ENCODE measurements around the gene CBL. TPM values are rescaled to one million over a fixed set of nuclear protein-coding genes. Genes with fewer than 3 reads are reported as not detected.
A peak's percentile ranks its signal among the peaks of the same experiment; 100 is the strongest.
"Not testable (repeated sequence)": the region's sequence is repeated elsewhere in the genome, so short reads cannot be mapped to it uniquely, and the experiment has no call there.

CBL gene
- total RNA-seq, 2 experiments from 2014 or later = 29.3 to 33.2 TPM

GRCh38 chr11:119210050-119210449 is 3.9 kb downstream of the CBL start:
- Mint-ChIP-seq H3K27ac (peak overlapping the region; percentile 33), H3K4me3 (no peak overlapping the region), H3K9me3 (ENCODE audit: low read depth) (no peaks in the 10 kb centered on the region), H3K4me1 (peaks cover 39% of the 10 kb centered on the region), H3K27me3 (no peaks in the 10 kb centered on the region), H3K36me3 (ENCODE audit: low read depth) (peaks cover 7% of the 10 kb centered on the region)
- intact Hi-C loops (cut with DNase I, micrococcal nuclease) = no loop called here
- ChIA-PET POLR2A (interaction anchor here (0.6 kb wide), 2 partner anchors 12 to 138 kb away, joined by 5 to 6 read pairs; no protein-coding TSS in a partner anchor), CTCF (interaction anchor here (0.6 to 4.2 kb wide), 3 partner anchors 13 to 113 kb away, joined by 3 to 13 read pairs (median 5); no protein-coding TSS in a partner anchor)
- DNase-seq (no peak), ATAC-seq (no peak)

- Mint-ChIP-seq H3K4me3 (no peak overlapping the region), H3K27ac (peak overlapping the region; percentile 85), H3K27me3 (no peaks in the 10 kb centered on the region), H3K4me1 (peaks cover 59% of the 10 kb centered on the region), H3K9me3 (ENCODE audit: low read depth) (no peaks in the 10 kb centered on the region), H3K36me3 (ENCODE audit: low read depth) (peaks cover 2% of the 10 kb centered on the region)
- DNase-seq = peak; percentile 45
- ChIA-PET CTCF (interaction anchor here (2.2 kb wide), 1 partner anchor 12 kb away, joined by 11 read pairs; the partner anchor contains the start of gene CBL), POLR2A (no interaction called here)
- peak; percentile 99 for ATAC-seq
- intact Hi-C loops (cut with DNase I, micrococcal nuclease) = loop anchor here (1.0 kb wide), 5 partner anchors 11 to 44 kb away; partner anchors contain the start of gene CBL (in 1 of the 2)
Measured at GRCh38 chr11:119218141-119218878, 12.2 kb downstream of the CBL start.

GRCh38 chr11:119222308-119222707 is 16.2 kb downstream of the CBL start:
- ChIA-PET CTCF (interaction anchor here (0.5 to 1.5 kb wide), 12 partner anchors 10 to 401 kb away, joined by 3 to 6 read pairs (median 4); no protein-coding TSS in a partner anchor), POLR2A (no interaction called here)
- Mint-ChIP-seq H3K4me3 (no peak overlapping the region), H3K9me3 (ENCODE audit: low read depth) (no peaks in the 10 kb centered on the region), H3K36me3 (ENCODE audit: low read depth) (peaks cover 12% of the 10 kb centered on the region), H3K27me3 (no peaks in the 10 kb centered on the region), H3K27ac (peak overlapping the region; percentile 28), H3K4me1 (peaks cover 65% of the 10 kb centered on the region)
- ATAC-seq = no peak
- intact Hi-C loops (cut with DNase I, micrococcal nuclease) = no loop called here
- no peak for DNase-seq

- Mint-ChIP-seq H3K27ac (no peak overlapping the region), H3K4me1 (peaks cover 61% of the 10 kb centered on the region)
Measured at GRCh38 chr11:119222891-119223290, 16.8 kb downstream of the CBL start.

DNA sequence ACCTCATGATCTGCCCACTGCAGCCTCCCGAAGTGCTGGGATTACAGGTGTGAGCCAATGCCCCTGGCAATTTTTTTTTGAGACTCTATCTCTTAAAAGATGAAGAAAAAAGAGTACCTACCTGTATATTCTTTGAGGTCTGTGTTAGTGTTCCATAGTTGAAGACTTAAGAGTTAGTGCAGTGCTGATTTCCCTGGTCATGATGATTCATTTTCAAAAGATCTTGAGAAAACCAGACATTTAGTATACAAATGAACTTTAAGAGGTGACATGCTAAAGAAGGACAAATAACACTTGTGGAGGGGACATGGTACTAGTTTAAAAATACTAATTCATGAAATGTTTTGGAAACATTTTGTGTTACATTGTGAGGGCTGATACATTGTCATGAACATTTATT is 17.7 kb downstream of the CBL start:
- ChIA-PET CTCF (interaction anchor here (0.7 to 2.3 kb wide), 2 partner anchors 18 to 100 kb away, joined by 3 to 8 read pairs; partner anchors contain the start of gene CBL), POLR2A (interaction anchor here (0.7 kb wide), 1 partner anchor 12 kb away, joined by 6 read pairs; no protein-coding TSS in a partner anchor)
- intact Hi-C loops (cut with DNase I, micrococcal nuclease) = no loop called here
- H3K36me3 Mint-ChIP-seq (ENCODE audit: low read depth) = peaks cover 12% of the 10 kb centered on the region
- DNase-seq = no peak
- no peaks in the 10 kb centered on the region for H3K9me3 Mint-ChIP-seq (ENCODE audit: low read depth)
- no peak overlapping the region for H3K4me3 Mint-ChIP-seq
- ATAC-seq = peak; percentile 49
- H3K27me3 Mint-ChIP-seq = no peaks in the 10 kb centered on the region
- peak overlapping the region; percentile 17 for H3K27ac Mint-ChIP-seq
- peaks cover 61% of the 10 kb centered on the region for H3K4me1 Mint-ChIP-seq

More at GRCh38 chr11:119222891-119223290, 16.8 kb downstream of the CBL start:
- ChIA-PET CTCF (interaction anchor here (0.7 to 1.5 kb wide), 3 partner anchors 18 to 101 kb away, joined by 3 to 5 read pairs (median 4); no protein-coding TSS in a partner anchor), POLR2A (no interaction called here)
- ATAC-seq (no peak), DNase-seq (no peak)
- intact Hi-C loops (cut with DNase I, micrococcal nuclease) = no loop called here
- H3K27me3 Mint-ChIP-seq = no peaks in the 10 kb centered on the region
- no peak overlapping the region for H3K4me3 Mint-ChIP-seq
- peaks cover 12% of the 10 kb centered on the region for H3K36me3 Mint-ChIP-seq (ENCODE audit: low read depth)
- no peaks in the 10 kb centered on the region for H3K9me3 Mint-ChIP-seq (ENCODE audit: low read depth)

DNA sequence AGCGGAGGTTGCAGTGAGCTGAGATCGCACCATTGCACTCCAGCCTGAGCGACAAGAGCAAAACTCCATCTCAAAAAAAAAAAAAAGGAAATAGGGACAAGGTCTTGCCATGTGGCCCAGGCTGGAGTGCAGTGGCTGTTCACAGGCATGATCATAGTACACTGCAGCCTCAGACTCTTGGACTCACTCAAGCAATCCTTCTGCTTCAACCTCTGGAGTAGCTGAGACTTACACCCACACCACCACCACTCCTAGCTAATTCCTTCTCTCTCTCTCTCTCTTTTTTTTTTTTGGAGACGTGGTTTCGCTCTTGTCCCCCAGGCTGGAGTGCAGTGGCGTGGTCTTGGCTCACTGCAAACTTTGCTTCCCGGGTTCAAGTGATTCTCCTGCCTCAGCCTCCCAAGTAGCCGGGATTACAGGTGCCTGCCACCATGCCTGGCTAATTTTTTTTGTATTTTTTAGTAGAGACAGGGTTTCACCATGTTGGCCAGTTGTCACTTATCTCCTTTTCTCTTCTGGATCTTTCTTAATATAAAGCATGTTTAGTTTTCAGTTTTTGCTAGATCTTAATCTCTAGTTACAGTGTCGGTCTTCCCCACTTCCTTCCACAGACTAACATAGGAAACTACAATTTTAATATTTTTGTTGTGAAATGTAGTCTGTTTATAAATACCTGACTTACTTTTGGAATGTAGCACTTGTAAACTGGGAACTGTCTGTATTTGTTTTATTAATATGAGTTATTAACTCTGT is 22.6 kb downstream of the CBL start:
- POLR2A ChIA-PET = interaction anchor here (0.6 to 0.7 kb wide), 2 partner anchors 53 to 59 kb away, joined by 4 to 7 read pairs; no protein-coding TSS in a partner anchor
- ATAC-seq; H3K27me3 Mint-ChIP-seq; intact Hi-C loops (cut with DNase I, micrococcal nuclease); H3K9me3 Mint-ChIP-seq (ENCODE audit: low read depth); DNase-seq: not testable (repeated sequence)
- Mint-ChIP-seq H3K27ac (peak overlapping the region; percentile 37), H3K36me3 (ENCODE audit: low read depth) (peaks cover 28% of the 10 kb centered on the region), H3K4me1 (peaks cover 55% of the 10 kb centered on the region), H3K4me3 (peak overlapping the region; percentile 9)
- CTCF ChIA-PET = interaction anchor here (0.6 to 1.2 kb wide), 4 partner anchors 20 to 184 kb away, joined by 3 read pairs; partner anchors contain the start of gene CBL

DNA sequence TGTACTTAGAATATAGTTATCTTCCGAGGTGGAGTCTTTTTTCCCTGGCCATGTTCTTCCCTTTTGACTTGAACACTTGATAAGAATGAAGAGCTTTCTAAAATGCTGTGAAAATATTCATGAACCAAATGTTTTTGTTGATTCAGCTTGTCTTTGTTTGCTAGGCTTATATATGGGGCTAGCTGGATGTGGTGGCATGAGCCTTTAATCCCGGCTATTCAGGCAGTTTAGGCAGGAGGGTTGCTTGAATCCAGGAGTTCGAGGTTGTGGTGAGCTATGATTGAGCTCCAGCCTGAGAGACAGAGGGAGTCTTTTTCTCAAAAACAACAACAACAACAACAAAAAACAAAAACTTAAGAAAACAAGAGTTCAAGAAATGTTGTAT is 23.1 kb downstream of the CBL start:
- H3K27ac Mint-ChIP-seq = peak overlapping the region; percentile 37
- ChIA-PET CTCF (interaction anchor here (0.6 to 1.2 kb wide), 4 partner anchors 19 to 183 kb away, joined by 3 read pairs; partner anchors contain the start of gene CBL), POLR2A (interaction anchor here (0.6 kb wide), 1 partner anchor 59 kb away, joined by 7 read pairs; no protein-coding TSS in a partner anchor)
- peaks cover 26% of the 10 kb centered on the region for H3K36me3 Mint-ChIP-seq (ENCODE audit: low read depth)
- peaks cover 49% of the 10 kb centered on the region for H3K4me1 Mint-ChIP-seq
- no peaks in the 10 kb centered on the region for H3K27me3 Mint-ChIP-seq
- no peak overlapping the region for H3K4me3 Mint-ChIP-seq
- intact Hi-C loops (cut with DNase I, micrococcal nuclease) = no loop called here
- DNase-seq (no peak), ATAC-seq (no peak)
- no peaks in the 10 kb centered on the region for H3K9me3 Mint-ChIP-seq (ENCODE audit: low read depth)

- ATAC-seq = no peak
- H3K27ac Mint-ChIP-seq = no peak overlapping the region
- no peak overlapping the region for H3K4me3 Mint-ChIP-seq
- CTCF ChIA-PET = interaction anchor here (0.9 to 1.2 kb wide), 4 partner anchors 19 to 94 kb away, joined by 3 read pairs; partner anchors contain the start of gene CBL
- peaks cover 30% of the 10 kb centered on the region for H3K36me3 Mint-ChIP-seq (ENCODE audit: low read depth)
- H3K4me1 Mint-ChIP-seq = peaks cover 49% of the 10 kb centered on the region
- H3K9me3 Mint-ChIP-seq (ENCODE audit: low read depth) = no peaks in the 10 kb centered on the region
- DNase-seq = no peak
- intact Hi-C loops (cut with DNase I, micrococcal nuclease) = no loop called here
- no peaks in the 10 kb centered on the region for H3K27me3 Mint-ChIP-seq
- POLR2A ChIA-PET = interaction anchor here (0.6 kb wide), 1 partner anchor 58 kb away, joined by 7 read pairs; no protein-coding TSS in a partner anchor
Measured at GRCh38 chr11:119229741-119230140, 23.6 kb downstream of the CBL start.

DNA sequence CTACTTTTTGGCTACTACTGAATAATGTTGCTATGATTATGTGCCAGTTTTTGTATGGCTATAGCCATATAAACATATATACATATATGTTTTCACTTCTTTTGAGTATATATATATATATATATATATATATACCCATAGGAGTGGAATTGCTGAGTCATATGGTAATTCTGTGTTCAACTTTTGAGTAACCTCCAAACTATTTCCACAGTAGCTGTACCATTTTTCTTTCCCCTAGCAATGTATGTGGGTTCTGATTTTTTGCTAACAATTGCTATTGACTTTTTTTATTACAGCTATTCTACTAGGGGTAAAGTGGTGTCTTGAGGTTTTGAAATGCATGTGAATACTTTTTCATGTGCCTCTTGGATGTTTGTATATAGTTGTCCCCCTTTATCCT is 30.4 kb downstream of the CBL start:
- H3K4me1 Mint-ChIP-seq = peaks cover 53% of the 10 kb centered on the region
- ChIA-PET POLR2A (interaction anchor here (0.6 kb wide), 1 partner anchor 8 kb away, joined by 3 read pairs; no protein-coding TSS in a partner anchor), CTCF (interaction anchor here (0.7 to 0.9 kb wide), 2 partner anchors 21 to 48 kb away, joined by 3 read pairs; no protein-coding TSS in a partner anchor)
- no peaks in the 10 kb centered on the region for H3K9me3 Mint-ChIP-seq (ENCODE audit: low read depth)
- ATAC-seq (peak; percentile 59), DNase-seq (no peak)
- H3K4me3 Mint-ChIP-seq = no peak overlapping the region
- H3K27me3 Mint-ChIP-seq = no peaks in the 10 kb centered on the region
- H3K27ac Mint-ChIP-seq = peak overlapping the region; percentile 88
- H3K36me3 Mint-ChIP-seq (ENCODE audit: low read depth) = peaks cover 41% of the 10 kb centered on the region
- intact Hi-C loops (cut with DNase I, micrococcal nuclease) = loop anchor here (1.0 to 2.0 kb wide), 3 partner anchors 18 to 27 kb away; no protein-coding TSS in a partner anchor

- Mint-ChIP-seq H3K27me3 (no peaks in the 10 kb centered on the region), H3K27ac (peak overlapping the region; percentile 71), H3K9me3 (ENCODE audit: low read depth) (no peaks in the 10 kb centered on the region), H3K4me3 (no peak overlapping the region), H3K36me3 (ENCODE audit: low read depth) (peaks cover 45% of the 10 kb centered on the region), H3K4me1 (peaks cover 57% of the 10 kb centered on the region)
- ATAC-seq (peak; percentile 66), DNase-seq (no peak)
- POLR2A ChIA-PET = interaction anchor here (0.6 kb wide), 1 partner anchor 7 kb away, joined by 3 read pairs; no protein-coding TSS in a partner anchor
- CTCF ChIA-PET = interaction anchor here (0.7 to 0.9 kb wide), 2 partner anchors 21 to 47 kb away, joined by 3 read pairs; no protein-coding TSS in a partner anchor
- intact Hi-C loops (cut with DNase I, micrococcal nuclease) = loop anchor here (1.0 to 2.0 kb wide), 3 partner anchors 19 to 26 kb away; no protein-coding TSS in a partner anchor
Measured at GRCh38 chr11:119236891-119237290, 30.8 kb downstream of the CBL start.
